Keratinocyte (primary cell): ENCODE results near the gene MBTPS1.

Source experiments
- CTCF ChIP-seq, 3 experiments: IDR thresholded peaks in 1 of 3; conservative IDR thresholded peaks in 1 of 3; optimal IDR thresholded peaks in 1 of 3; 2 replicates in 2 of 3; 3 replicates in 1 of 3; pipeline versions ENCODE3 to v1.5.1; 2011; ENCODE audit warnings: low read length in 3 of 3, mild to moderate bottlenecking in 3 of 3, moderate library complexity in 2 of 3, control low read depth in 1 of 3, inconsistent platforms in 1 of 3; ENCODE audit not compliant: insufficient read depth in 2 of 3; ENCODE audit errors: extremely low read depth in 1 of 3
- EZH2 ChIP-seq: IDR thresholded peaks from one replicate; pipeline ENCODE4 v1.6.1; 2012; ENCODE audit warnings: inconsistent platforms, mild to moderate bottlenecking, low read length, moderate library complexity

- TF ChIP-seq CTCF (optimal IDR thresholded peaks at IDR 0.05 in 1 of 3, IDR thresholded peaks at IDR 0.05 in 1 of 3, conservative IDR thresholded peaks at IDR 0.05 in 1 of 3; ENCODE audit: extremely low read depth in 1 of 3, insufficient read depth in 2 of 3, low read length in 3 of 3) (no peak), EZH2 (no peak)
These were observed 61.4 kb downstream of the MBTPS1 start for GRCh38 chr16:84055366-84055765.
